ENCODE measurements around the gene BRICD5. TPM values are rescaled to one million over a fixed set of nuclear protein-coding genes. Genes with fewer than 3 reads are reported as not detected.
A peak's percentile ranks its signal among the peaks of the same experiment; 100 is the strongest.

Gene BRICD5
- total and polyA plus RNA-seq, 4 experiments from 2014 or later = 0.39 to 33.4 (median 32.4) TPM; not detected in 1

DNA sequence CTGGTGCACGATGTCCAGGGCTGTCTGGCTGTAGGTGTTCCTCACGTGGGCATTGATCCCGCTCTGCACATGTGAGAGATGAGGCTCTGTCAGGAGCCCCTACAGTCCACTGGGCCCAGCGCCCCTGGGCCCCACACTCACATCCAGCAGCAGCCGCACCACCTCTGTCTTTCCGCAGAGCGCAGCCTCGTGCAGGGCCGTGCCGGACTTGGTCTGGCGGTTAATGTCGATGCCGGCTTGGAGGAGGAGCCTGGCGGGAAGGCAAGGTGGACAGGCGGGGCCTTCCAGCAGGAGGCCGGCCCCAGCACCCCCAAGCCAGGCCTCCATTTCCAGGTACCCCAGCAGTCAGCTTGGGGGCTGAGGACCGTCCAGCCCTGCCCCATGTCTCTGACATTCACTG is 23.5 kb downstream of the BRICD5 start:
- Histone ChIP-seq H3K27ac (ENCODE audit: low read depth, low read length) (no peak overlapping the region), H3K36me3 (ENCODE audit: insufficient read depth, low read length) (no peaks in the 10 kb centered on the region), H3K9me3 (ENCODE audit: control insufficient read depth in 1 of 2, low read length in 2 of 2) (no peaks in the 10 kb centered on the region), H3K4me1 (ENCODE audit: insufficient read depth, low read length) (no peaks in the 10 kb centered on the region), H3K4me3 (ENCODE audit: low read length in 2 of 2) (no peak overlapping the region), H3K27me3 (ENCODE audit: insufficient read depth, low read length) (no peaks in the 10 kb centered on the region)
- ChIA-PET POLR2A (ENCODE audit: partially characterized antibody) (no interaction called here), CTCF (ENCODE audit: partially characterized antibody) (no interaction called here)
- H3K4me1 Mint-ChIP-seq = peaks cover 0 to 2% (median under 1%) of the 10 kb centered on the region in 4 donors
- no peak overlapping the region for H3K4me3 Mint-ChIP-seq
- no peaks in the 10 kb centered on the region for H3K27me3 Mint-ChIP-seq
- intact Hi-C loops (cut with micrococcal nuclease) = no loop called here
- DNase-seq = no peak
- no peaks in the 10 kb centered on the region for H3K9me3 Mint-ChIP-seq
- H3K36me3 Mint-ChIP-seq = no peaks in the 10 kb centered on the region
- H3K27ac Mint-ChIP-seq = no peak overlapping the region

GRCh38 chr16:2186505-2186904 is 24.2 kb downstream of the BRICD5 start:
- Mint-ChIP-seq H3K27me3 (no peaks in the 10 kb centered on the region), H3K4me3 (no peak overlapping the region), H3K4me1 (peaks cover 0 to 7% (median 2%) of the 10 kb centered on the region in 4 donors), H3K36me3 (no peaks in the 10 kb centered on the region), H3K9me3 (no peaks in the 10 kb centered on the region), H3K27ac (no peak overlapping the region)
- ChIA-PET POLR2A (ENCODE audit: partially characterized antibody) (no interaction called here), CTCF (ENCODE audit: partially characterized antibody) (no interaction called here)
- Histone ChIP-seq H3K9me3 (ENCODE audit: control insufficient read depth in 1 of 2, low read length in 2 of 2) (no peaks in the 10 kb centered on the region), H3K27ac (ENCODE audit: low read depth, low read length) (no peak overlapping the region), H3K4me3 (ENCODE audit: low read length in 2 of 2) (no peak overlapping the region), H3K4me1 (ENCODE audit: insufficient read depth, low read length) (no peaks in the 10 kb centered on the region), H3K27me3 (ENCODE audit: insufficient read depth, low read length) (no peaks in the 10 kb centered on the region), H3K36me3 (ENCODE audit: insufficient read depth, low read length) (no peaks in the 10 kb centered on the region)
- intact Hi-C loops (cut with micrococcal nuclease) = no loop called here
- DNase-seq = no peak

- no peaks in the 10 kb centered on the region for H3K4me1 ChIP-seq (ENCODE audit: insufficient read depth, low read length)
- H3K9me3 ChIP-seq (ENCODE audit: control insufficient read depth in 1 of 2, low read length in 2 of 2) = no peaks in the 10 kb centered on the region
- no peaks in the 10 kb centered on the region for H3K36me3 Mint-ChIP-seq
- H3K4me3 ChIP-seq (ENCODE audit: low read length in 2 of 2) = no peak overlapping the region
- DNase-seq = no peak
- no peaks in the 10 kb centered on the region for H3K9me3 Mint-ChIP-seq
- no peak overlapping the region for H3K4me3 Mint-ChIP-seq
- no peaks in the 10 kb centered on the region for H3K27me3 ChIP-seq (ENCODE audit: insufficient read depth, low read length)
- H3K4me1 Mint-ChIP-seq = peaks cover 0 to 7% (median 2%) of the 10 kb centered on the region in 4 donors
- H3K27ac Mint-ChIP-seq = peak overlapping the region in 1 of 7 donors; percentile 17
- no peak overlapping the region for H3K27ac ChIP-seq (ENCODE audit: low read depth, low read length)
- intact Hi-C loops (cut with micrococcal nuclease) = no loop called here
- ChIA-PET POLR2A (ENCODE audit: partially characterized antibody) (no interaction called here), CTCF (ENCODE audit: partially characterized antibody) (no interaction called here)
- no peaks in the 10 kb centered on the region for H3K36me3 ChIP-seq (ENCODE audit: insufficient read depth, low read length)
- no peaks in the 10 kb centered on the region for H3K27me3 Mint-ChIP-seq
Observed at GRCh38 chr16:2186064-2186463, 24.6 kb downstream of the BRICD5 start.

DNA sequence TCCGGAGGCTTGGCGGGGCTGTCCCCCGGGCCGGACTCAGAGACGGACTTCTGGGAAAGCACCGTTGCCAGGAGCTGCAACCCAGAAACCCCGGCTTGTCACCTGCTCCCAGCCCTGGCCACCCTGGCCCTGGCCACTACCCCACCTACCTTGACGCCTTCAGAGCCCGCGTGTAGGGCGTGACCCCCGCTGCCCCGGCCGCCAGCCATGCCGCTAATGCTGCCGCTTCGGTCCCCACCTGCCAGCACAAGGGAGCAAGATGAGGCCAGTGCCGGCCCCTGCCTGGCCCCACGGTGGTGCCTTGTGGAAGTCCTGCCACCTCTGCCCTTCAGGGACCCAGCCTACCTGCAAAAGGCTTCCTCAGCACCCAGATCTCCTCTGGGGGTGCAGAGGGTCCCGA is 25.7 kb downstream of the BRICD5 start:
- ChIA-PET POLR2A (ENCODE audit: partially characterized antibody) (no interaction called here), CTCF (ENCODE audit: partially characterized antibody) (no interaction called here)
- Histone ChIP-seq H3K36me3 (ENCODE audit: insufficient read depth, low read length) (no peaks in the 10 kb centered on the region), H3K27ac (ENCODE audit: low read depth, low read length) (no peak overlapping the region), H3K4me3 (ENCODE audit: low read length in 2 of 2) (no peak overlapping the region), H3K9me3 (ENCODE audit: control insufficient read depth in 1 of 2, low read length in 2 of 2) (no peaks in the 10 kb centered on the region), H3K27me3 (ENCODE audit: insufficient read depth, low read length) (no peaks in the 10 kb centered on the region), H3K4me1 (ENCODE audit: insufficient read depth, low read length) (no peaks in the 10 kb centered on the region)
- Mint-ChIP-seq H3K27ac (no peak overlapping the region), H3K27me3 (no peaks in the 10 kb centered on the region), H3K4me3 (no peak overlapping the region), H3K36me3 (no peaks in the 10 kb centered on the region), H3K9me3 (no peaks in the 10 kb centered on the region), H3K4me1 (peaks cover 0 to 7% (median 2%) of the 10 kb centered on the region in 4 donors)
- no peak for DNase-seq
- intact Hi-C loops (cut with micrococcal nuclease) = no loop called here

GRCh38 chr16:2184346-2184745 is 26.3 kb downstream of the BRICD5 start:
- intact Hi-C loops (cut with micrococcal nuclease) = no loop called here
- H3K9me3 Mint-ChIP-seq = no peaks in the 10 kb centered on the region
- H3K27me3 ChIP-seq (ENCODE audit: insufficient read depth, low read length) = no peaks in the 10 kb centered on the region
- no peaks in the 10 kb centered on the region for H3K36me3 Mint-ChIP-seq
- no peaks in the 10 kb centered on the region for H3K9me3 ChIP-seq (ENCODE audit: control insufficient read depth in 1 of 2, low read length in 2 of 2)
- peaks cover 0 to 7% (median 2%) of the 10 kb centered on the region in 4 donors for H3K4me1 Mint-ChIP-seq
- no peaks in the 10 kb centered on the region for H3K4me1 ChIP-seq (ENCODE audit: insufficient read depth, low read length)
- H3K27me3 Mint-ChIP-seq = no peaks in the 10 kb centered on the region
- H3K4me3 Mint-ChIP-seq = no peak overlapping the region
- ChIA-PET CTCF (ENCODE audit: partially characterized antibody) (no interaction called here), POLR2A (ENCODE audit: partially characterized antibody) (no interaction called here)
- no peak overlapping the region for H3K27ac ChIP-seq (ENCODE audit: low read depth, low read length)
- H3K36me3 ChIP-seq (ENCODE audit: insufficient read depth, low read length) = no peaks in the 10 kb centered on the region
- no peak for DNase-seq
- no peak overlapping the region for H3K4me3 ChIP-seq (ENCODE audit: low read length in 2 of 2)
- peak overlapping the region in 1 of 7 donors; percentile 77 for H3K27ac Mint-ChIP-seq

GRCh38 chr16:2183671-2184070 is 27.0 kb downstream of the BRICD5 start:
- Histone ChIP-seq H3K36me3 (ENCODE audit: insufficient read depth, low read length) (no peaks in the 10 kb centered on the region), H3K4me1 (ENCODE audit: insufficient read depth, low read length) (no peaks in the 10 kb centered on the region), H3K27ac (ENCODE audit: low read depth, low read length) (no peak overlapping the region), H3K27me3 (ENCODE audit: insufficient read depth, low read length) (no peaks in the 10 kb centered on the region), H3K9me3 (ENCODE audit: control insufficient read depth in 1 of 2, low read length in 2 of 2) (no peaks in the 10 kb centered on the region), H3K4me3 (ENCODE audit: low read length in 2 of 2) (no peak overlapping the region)
- ChIA-PET CTCF (ENCODE audit: partially characterized antibody) (no interaction called here), POLR2A (ENCODE audit: partially characterized antibody) (no interaction called here)
- Mint-ChIP-seq H3K36me3 (no peaks in the 10 kb centered on the region), H3K27ac (no peak overlapping the region), H3K27me3 (no peaks in the 10 kb centered on the region), H3K4me3 (no peak overlapping the region), H3K4me1 (peaks cover 0 to 7% (median 2%) of the 10 kb centered on the region in 4 donors), H3K9me3 (no peaks in the 10 kb centered on the region)
- no peak for DNase-seq
- intact Hi-C loops (cut with micrococcal nuclease) = no loop called here

GRCh38 chr16:2181952-2182351 is 28.7 kb downstream of the BRICD5 start:
- Histone ChIP-seq H3K4me3 (ENCODE audit: low read length in 2 of 2) (no peak overlapping the region), H3K4me1 (ENCODE audit: insufficient read depth, low read length) (no peaks in the 10 kb centered on the region), H3K27ac (ENCODE audit: low read depth, low read length) (no peak overlapping the region), H3K9me3 (ENCODE audit: control insufficient read depth in 1 of 2, low read length in 2 of 2) (no peaks in the 10 kb centered on the region), H3K36me3 (ENCODE audit: insufficient read depth, low read length) (no peaks in the 10 kb centered on the region), H3K27me3 (ENCODE audit: insufficient read depth, low read length) (no peaks in the 10 kb centered on the region)
- ChIA-PET POLR2A (ENCODE audit: partially characterized antibody) (no interaction called here), CTCF (ENCODE audit: partially characterized antibody) (no interaction called here)
- no peak overlapping the region for H3K4me3 Mint-ChIP-seq
- H3K4me1 Mint-ChIP-seq = peaks cover 0 to 7% (median 2%) of the 10 kb centered on the region in 4 donors
- H3K27me3 Mint-ChIP-seq = no peaks in the 10 kb centered on the region
- intact Hi-C loops (cut with micrococcal nuclease) = no loop called here
- no peak for DNase-seq
- no peak overlapping the region for H3K27ac Mint-ChIP-seq
- H3K36me3 Mint-ChIP-seq = no peaks in the 10 kb centered on the region
- H3K9me3 Mint-ChIP-seq = no peaks in the 10 kb centered on the region
